HG02588 (cell line): Measurements from ENCODE around the gene CASP7.
"Not testable (repeated sequence)": the region's sequence is repeated elsewhere in the genome, so short reads cannot be mapped to it uniquely, and the experiment has no call there.

Source experiments
- ATAC-seq: cut with Tn5 transposase; IDR thresholded peaks from one replicate; pipeline ENCODE4 v1.9.1; 2021; ENCODE audit warnings: mild to moderate bottlenecking, moderate library complexity; ENCODE audit not compliant: unreplicated experiment

The CASP7 gene

DNA sequence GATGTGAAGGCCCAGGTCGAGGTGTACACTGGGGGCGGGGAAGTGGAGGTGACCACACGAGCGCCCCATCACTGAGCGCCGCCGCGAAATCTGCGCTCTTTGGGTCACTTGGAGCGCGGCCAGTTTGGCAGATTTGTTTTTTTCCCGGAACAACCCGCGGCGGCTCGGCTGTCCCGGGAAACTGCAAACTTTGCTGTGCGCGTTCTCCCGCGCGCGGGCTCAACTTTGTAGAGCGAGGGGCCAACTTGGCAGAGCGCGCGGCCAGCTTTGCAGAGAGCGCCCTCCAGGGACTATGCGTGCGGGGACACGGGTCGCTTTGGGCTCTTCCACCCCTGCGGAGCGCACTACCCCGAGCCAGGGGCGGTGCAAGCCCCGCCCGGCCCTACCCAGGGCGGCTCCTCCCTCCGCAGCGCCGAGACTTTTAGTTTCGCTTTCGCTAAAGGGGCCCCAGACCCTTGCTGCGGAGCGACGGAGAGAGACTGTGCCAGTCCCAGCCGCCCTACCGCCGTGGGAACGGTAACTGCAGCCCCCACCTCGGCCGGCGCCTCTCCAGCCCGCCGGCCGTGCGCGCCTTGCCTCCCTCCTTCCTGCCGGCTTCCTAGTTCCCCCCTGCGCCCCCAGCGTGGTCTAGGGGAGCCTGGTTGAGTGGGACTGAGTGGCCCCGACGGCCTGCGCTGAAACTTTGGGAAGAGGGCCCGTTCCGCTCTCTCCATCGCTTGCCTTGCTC, at the start of gene CASP7:
CASP7 (plus strand) TSS at position 450 of the 727 bp plus-strand sequence. CDS start 17,582 bp downstream, outside the sequence.
- peak; percentile 68 for ATAC-seq

DNA sequence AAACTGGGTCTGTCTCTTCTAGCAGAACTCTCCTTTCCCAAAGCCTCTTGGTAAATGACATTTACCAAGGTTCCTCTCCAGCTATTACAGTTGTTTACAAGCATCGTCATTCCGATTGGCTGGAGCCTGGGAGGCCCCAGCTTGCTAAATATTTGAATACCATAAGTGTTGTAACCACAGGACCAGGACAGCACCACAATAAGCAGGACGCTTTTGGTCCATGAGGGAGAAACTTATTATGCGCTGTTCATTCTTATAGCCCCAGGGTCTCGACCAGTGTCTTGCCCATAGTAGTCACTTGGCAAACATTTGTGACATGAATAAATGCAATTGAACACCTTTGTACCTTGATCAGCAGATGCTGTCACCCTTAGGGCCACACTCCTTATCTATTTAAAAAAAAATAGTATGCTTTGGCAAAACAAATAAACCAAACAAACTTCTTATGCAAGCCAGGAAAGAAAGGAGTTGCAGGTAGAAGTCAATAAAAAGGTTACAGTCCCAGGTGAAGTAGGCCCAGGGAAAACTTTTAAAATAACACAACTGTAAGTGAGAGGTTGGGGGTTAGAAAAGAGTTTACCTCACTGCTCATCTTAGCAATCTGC, 48.7 kb upstream of the CASP7 start:
- ATAC-seq: no peak

GRCh38 chr10:113631684-113632367, 47.9 kb upstream of the CASP7 start:
- no peak for ATAC-seq

- ATAC-seq: no peak
Measured at GRCh38 chr10:113639966-113640365, 39.7 kb upstream of the CASP7 start.

GRCh38 chr10:113641702-113642101, 38.0 kb upstream of the CASP7 start:
- ATAC-seq: no peak

DNA sequence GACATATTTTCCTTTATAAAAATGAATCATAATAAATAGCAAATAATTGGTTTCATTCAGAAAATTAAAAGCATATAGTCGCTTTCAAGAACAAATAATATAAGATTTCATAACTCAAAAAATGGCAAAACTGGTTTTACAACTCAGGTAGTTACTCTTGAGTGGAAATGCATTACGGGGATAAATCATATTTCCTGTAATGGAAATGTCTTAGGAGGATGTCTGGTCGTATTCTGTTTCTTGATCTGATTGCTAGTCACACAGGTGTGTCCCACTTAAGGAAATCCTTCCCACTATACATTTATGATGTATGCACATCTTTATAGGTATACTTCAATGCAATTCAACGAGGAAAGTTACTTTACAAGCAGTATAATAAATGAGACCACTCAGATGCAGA, 36.5 kb upstream of the CASP7 start:
- no peak for ATAC-seq

DNA sequence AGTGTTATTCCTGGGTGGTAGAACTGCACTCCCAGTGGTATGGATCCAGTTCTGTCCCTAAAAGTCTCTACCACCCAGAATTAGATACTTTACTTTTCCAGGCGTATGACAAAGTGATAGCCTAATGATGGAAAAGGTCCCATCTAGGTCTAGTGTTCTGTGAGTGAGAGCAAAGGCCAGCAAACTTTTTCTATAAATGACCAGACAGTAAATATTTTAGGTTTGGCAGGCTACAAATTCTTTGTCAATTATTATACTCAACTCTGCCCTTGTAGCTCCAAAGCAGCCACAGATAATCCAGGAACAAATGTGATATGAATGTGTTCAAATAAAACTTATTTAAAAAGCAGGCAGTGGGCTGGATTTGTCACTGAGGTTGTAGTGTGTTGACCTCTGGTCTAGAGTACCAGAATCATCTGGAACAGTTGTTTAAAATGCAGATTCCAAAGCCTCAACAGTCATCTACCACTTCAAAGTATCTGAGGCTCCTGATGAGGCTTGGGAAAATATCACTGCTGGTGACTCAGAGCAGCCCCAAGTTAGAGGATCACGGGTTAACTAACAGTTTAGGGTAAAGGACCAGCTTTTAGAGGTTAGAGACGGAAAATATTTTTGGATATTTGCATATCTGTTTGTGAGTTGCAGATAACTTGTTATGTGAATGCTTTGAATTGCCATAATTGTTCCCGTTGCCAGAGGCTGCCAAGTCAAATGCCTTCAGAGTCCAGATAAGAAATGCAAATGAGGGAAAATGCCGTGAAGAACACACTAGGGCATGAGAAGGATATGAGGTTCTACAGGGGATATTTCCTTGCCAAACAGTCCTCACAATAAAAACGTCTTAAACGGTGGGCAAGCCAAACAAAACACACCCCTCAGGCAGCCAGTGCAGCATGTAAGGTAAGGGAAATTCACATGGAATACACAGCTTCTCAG, 35.3 kb upstream of the CASP7 start:
- no peak for ATAC-seq

DNA sequence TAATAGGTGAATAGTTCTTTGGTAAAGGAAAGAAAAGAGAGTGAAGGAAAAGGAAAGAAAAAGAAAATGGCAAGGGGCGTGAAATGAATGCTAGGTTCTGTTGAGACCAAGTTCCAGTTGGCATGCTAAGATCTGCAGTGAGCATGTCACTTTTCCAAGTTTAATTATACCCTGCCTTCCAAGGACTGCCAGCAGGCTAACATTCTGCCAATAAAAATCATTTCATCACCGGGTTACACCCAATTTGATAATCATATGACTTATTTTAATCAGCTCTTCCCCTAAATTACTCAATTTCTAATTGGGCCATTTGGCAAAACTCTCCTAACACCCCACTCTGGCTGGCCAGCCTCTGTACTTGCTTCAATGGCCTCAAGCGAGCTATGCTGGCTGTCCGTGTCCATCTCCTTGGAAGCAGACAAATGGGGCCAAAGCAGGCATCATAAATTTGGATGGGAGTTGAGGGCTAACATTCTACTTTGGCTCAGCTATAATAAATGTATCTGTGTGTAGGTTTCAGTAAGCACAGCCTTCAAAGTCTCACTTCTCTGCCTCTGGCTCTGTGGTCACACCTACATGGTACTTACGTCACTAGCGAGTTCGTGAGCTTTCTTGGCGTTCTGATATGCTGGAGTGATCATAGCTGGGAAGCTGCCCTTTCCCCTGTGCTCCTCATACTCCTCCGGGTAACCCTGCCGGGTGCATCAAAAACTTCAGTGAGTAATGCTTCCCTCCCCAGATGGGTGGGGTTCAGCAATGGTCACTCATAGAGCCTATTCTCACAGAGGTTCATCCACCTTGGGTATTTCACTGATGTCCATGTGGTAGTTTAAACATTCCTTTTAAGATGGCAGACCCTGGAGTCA, 33.1 kb upstream of the CASP7 start:
- ATAC-seq: no peak

GRCh38 chr10:113647812-113648211, 31.9 kb upstream of the CASP7 start:
- ATAC-seq: no peak

DNA sequence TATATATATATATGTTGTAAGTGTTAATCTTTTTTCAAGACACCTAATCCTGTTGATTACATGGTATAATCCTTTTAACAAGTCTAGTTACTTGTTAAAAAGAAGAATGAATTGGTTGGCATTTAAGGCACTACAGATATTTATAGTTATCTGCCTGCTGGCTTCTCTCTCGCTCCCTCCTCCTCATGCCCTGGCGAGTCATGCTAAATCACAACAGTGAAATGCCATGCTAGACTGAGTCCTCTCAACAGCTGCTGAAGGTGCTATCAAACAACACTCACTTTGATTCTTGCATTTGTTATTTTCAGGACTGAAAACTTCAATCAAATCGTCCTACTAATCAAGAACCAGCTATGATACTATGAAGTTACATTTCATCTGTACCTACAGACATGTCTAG, 31.2 kb upstream of the CASP7 start:
- no peak for ATAC-seq

DNA sequence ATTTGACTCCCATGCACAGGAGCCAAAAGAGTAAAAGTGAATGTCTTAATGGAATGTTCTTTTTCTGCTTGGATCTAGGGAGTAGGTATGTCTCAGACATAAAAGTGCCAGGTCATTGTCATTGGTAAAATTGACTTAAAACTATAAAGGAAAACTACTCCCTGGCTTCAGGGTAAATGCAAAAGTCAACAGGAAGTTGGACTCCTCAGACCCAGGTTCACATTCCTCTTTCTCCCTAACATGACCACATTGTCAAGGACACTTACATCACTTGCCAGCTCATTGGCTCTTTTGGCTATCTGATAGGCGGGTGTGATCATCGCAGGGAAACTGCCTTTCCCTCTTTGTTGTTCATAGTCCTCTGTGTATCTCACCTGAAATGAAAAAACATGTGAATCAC, 29.5 kb upstream of the CASP7 start:
- no peak for ATAC-seq

- ATAC-seq: no peak
Measured at GRCh38 chr10:113651021-113651420, 28.7 kb upstream of the CASP7 start.

DNA sequence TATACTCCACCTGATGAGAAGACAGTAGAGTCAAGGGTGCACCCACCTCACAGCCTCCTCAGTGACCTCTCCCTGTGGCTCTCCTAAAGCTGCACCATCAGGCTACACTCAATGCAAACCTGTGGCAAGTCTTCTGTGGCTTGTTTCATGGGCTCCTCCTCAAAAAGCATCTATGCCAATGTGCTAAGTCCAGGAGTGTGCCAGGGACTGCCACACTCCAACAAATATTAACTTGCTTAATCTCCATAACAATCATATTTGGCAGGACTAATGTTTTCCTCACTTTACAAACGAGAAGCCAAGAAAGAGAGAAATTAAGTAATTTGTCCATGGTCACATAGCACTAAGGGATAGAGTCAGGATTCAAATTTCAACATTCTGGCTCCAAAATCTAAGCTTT, 27.8 kb upstream of the CASP7 start:
- no peak for ATAC-seq

- ATAC-seq: not testable (repeated sequence)
Measured at GRCh38 chr10:113652456-113652855, 27.3 kb upstream of the CASP7 start.

GRCh38 chr10:113656896-113657295, 22.8 kb upstream of the CASP7 start:
- no peak for ATAC-seq

DNA sequence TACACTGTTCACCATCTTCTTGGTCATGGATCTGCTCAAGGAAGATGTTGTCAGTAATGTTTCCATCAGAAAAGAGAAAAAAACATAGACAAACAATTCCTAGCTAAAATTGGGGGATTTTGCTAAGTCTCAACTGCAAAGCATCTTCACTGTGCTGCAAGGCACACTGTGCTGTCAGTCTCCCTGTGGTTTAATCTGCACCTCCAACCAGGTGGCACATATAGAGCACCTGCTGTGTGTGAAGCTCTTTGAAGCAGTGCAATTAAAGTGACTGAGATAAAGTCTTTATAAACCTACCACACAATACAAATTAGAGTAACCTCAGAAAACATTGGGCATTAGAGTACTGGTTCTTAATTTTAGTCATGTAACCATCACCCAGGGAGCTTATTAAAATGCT, 22.2 kb upstream of the CASP7 start:
- ATAC-seq: no peak

- no peak for ATAC-seq
Measured at GRCh38 chr10:113661332-113661731, 18.4 kb upstream of the CASP7 start.

DNA sequence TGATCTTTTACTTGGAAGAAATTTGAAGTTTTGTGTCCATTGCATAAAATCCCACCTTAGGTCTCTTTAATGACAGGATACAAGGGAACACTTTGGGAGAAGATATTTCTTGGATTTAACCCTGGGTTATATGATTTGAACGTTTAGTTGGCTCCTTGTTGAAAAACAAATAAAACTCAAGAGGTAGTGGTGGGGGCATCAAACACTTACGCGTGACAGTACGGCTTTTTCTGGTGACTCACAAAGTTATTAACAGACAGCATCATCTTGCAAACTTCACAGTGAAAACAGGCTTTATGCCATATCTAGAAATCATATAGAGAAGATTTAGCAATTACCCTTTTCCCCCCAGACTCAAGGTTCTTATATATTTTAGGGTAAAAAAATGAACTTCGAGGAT, 16.6 kb upstream of the CASP7 start:
- no peak for ATAC-seq

GRCh38 chr10:113663908-113664307, 15.8 kb upstream of the CASP7 start, which contains the start of gene NRAP:
Gene NRAP, minus strand, starts transcription at chr10:113664041. Its CDS starts 159 bp downstream, at chr10:113663882.
- ATAC-seq: no peak

DNA sequence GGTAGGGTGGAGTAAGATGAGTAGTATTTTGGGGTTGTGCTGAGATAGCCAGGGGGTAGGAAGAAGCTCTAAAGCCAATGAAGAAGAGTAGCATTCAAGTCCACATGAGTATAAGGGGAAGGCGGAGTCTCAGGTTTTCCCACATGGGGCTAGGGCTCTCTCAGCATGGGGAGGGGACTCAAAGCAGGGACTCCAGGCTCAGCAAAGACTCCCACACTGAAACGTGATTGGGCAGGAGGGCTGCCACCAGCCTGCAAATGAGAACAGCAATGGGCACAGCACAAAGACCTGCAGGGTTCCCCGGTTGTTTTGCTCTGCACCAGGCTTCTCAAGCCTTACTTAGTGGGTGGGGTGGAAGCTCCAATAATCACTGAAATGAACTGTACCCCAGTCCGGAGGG, 14.4 kb upstream of the CASP7 start:
- ATAC-seq: no peak
